GM15510 (cell line): ENCODE results near the gene SAMD15.

Experiments
- POLR2A ChIP-seq: IDR thresholded peaks from 3 replicates; pipeline ENCODE4 v1.6.1; 2011; ENCODE audit warnings: borderline replicate concordance; ENCODE audit not compliant: insufficient read length; ENCODE audit errors: extremely low read depth

Gene SAMD15

DNA sequence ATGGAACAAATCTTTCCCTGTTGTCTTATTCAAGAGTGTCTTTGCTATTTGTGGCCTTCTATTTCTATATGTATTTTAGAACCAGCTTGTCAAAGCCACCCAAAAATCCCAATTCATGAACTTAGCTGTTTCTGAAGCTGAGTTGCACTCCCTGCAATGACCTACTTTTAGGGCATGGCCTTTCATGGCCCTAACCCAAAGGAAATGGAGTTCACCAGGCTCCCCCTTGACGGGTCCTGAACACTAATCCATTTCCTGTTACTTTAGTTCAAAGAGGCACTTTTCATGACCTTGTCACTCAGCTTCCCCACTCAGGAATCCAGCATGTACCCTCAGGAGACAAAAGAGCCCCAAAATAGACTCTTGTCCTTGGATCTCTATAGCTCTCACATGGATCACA lies 7.9 kb upstream of the SAMD15 start:
- no peak for TF ChIP-seq POLR2A

DNA sequence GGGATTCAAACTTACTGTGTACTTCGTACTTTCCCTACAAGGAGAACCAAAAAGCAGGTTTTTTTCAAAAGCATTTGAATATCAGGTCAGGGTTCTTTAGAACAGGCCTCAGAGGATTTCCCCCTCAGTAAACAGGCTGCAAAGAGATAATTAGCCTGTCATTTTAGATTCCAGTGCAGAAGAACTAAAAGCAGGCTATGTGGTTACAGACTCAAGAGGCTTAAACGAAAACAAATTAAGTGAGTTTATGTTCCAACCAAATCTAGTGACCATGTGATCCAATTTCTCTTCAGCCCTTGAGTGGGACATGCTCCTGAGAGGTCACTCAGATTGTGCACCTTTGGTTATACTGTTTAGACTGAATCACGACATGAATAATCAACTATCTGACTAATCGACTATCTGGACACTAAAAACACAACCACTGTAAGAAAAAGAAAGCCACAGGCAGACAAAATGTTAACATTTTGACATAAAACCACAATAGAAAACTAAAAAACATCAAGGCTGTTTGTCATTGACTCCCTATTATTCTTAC lies 4.8 kb upstream of the SAMD15 start:
- no peak for TF ChIP-seq POLR2A

DNA sequence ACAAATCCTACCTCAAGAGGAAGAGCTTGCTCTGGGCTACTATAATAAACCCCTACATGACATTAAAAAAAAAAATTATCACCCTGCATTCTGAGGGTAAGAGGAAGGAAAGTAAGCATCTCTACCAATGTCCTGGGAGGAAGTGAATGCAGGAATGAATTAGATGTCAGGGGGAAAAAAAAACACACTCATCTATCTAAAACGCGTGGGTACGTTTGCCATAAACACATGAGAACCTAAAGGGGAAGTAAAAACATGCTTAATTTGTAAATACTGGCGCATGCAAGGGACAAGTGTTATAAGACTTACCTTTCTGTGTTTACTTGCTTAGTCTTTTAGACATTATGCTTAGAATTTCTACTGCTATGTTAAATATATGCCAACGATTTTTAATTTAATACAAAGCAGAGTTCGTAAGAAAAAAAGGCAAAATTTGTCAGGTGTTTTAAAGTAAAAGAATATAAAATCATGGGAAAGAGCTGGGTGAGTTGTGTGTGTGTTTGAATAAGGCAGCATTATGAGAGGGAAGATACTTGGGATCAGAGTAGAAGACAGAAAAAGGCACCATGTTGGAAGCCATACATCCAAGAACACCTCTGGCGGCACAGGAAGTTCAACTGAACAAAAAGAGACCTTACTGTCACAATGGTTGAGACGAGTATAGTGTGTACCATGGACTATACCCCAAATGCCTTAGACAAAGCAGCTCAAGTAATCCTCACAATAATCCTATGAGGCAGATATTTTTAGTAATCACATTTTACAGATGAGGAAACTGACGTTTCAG lies 1.8 kb upstream of the SAMD15 start:
- no peak for TF ChIP-seq POLR2A

DNA sequence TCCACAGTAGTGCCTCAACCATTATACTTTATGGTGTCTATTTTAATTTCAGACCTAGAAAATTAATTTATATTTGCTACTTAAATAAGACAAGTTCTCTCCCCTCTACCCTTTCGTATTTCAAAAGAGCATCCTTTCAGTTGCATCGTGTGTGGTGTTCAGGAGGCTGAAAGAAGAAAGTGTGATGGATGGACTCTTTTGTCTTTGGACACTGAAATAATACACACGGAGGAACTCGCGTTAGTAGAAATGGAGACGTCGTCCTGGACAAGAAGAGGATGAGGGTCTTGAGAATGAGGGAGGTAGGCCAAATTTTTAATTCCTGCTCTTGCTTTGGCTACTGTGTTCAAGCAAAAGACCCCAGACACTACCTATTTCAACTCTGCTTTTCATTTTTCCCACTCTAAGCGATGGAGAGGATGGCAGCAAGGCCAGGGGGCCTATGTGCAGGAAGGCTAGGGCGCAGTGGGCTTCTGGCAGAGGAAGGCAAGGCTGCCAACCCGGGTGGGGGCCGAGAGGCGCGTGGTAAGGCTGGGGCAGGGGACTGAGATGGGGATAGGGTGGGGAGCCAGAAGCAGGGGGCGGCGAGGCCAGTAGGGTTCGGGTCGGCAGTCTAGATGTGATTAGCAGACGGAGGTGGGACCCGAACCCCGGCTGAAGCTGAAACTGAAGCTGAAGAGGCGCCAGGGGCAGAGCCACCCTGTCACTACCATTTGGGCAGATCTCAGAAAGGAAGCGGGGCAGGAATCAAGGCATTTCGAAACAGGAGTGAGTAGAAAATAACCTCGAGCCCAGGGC lies 1.0 kb upstream of the SAMD15 start:
- no peak for TF ChIP-seq POLR2A

DNA sequence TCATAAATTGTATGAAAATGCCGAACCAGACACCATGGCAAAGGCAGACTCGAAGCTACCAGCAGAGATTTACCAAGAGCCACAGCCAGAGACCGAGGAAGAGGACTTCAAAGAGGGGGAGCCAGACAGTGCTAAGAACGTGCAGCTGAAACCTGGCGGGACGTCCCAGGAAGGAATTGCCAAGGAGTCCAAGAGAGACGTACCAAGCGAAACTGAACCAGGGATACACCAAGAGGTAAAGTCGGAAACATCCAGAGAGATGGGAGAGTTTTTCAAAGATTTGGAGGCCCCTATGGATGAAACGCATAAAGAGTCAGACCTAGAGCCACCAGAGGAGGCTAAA lies 294 bp downstream of the SAMD15 start:
- TF ChIP-seq POLR2A, result no peak

DNA sequence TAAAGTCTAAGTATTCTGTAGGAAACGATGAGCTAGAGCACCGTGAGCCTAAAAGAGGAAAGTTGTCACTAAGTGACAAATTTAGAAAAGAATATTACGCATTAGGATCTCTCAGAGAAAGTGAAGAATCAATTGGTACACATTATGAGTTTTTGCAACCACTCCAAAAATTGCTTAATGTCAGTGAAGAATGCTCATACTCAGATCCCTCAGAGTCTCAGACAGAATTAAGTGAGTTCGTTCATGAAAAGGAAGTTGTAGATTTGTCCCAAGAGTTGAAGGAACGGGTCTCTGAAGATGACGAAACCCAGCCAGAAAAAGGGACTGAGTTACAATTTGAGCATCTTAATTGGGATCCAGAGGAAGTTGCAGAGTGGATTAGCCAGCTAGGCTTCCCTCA lies 1.5 kb downstream of the SAMD15 start:
- no peak for TF ChIP-seq POLR2A

DNA sequence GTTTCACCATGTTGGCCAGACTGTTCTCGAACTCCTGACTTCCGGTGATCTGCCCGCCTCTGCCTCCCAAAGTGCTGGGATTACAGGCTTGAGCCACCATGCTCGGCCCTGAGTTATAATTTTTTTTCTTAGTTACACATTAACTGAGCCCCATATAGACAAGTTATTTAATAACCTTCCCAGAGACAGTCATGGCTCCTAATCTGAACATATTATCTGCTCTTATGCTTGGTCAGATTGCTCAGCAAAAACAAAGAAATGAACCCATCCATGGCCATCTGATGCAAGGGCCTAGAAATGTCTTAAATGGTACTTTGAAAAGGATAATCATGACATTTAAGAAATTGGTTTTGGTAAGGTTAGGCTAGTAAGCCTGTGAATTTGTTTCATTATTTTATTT lies 13.0 kb downstream of the SAMD15 start:
- TF ChIP-seq POLR2A, result no peak

DNA sequence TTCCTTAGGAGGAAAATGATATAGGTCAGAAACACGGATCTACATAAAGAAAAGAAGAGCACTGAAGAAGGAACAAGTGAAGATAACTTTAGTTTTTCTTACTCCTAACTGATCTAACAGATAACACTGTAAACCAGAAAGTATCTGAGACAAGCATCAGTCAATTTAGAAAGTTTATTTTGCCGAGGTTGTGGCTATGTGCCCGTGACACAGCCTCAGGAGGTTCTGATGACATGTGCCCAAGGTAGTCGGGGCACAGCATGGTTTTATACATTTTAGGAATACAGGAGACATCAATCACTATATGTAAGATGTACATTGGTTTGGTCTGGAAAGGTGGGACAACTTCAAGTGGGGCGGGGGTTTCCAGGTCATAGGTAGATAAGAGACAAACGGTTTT lies 23.0 kb downstream of the SAMD15 start:
- no peak for TF ChIP-seq POLR2A

DNA sequence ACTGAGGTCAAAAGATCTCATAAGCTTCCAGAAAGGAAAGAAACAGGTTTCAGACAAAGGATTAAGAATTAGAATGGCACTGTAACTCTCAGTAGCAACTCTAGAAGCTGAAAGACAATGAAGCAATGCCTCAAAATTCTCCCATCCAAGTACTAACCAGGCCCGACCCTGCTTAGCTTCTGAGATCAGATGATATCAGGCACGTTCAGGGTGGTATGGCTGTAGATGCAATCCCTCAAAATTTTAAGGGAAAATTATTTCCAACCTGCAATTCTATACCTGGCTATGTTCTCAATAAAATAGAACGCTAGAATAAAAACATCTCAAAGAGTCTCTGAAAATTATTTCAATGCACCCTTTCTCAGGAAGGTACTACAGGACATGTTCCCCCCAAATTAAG lies 26.6 kb downstream of the SAMD15 start:
- no peak for TF ChIP-seq POLR2A

DNA sequence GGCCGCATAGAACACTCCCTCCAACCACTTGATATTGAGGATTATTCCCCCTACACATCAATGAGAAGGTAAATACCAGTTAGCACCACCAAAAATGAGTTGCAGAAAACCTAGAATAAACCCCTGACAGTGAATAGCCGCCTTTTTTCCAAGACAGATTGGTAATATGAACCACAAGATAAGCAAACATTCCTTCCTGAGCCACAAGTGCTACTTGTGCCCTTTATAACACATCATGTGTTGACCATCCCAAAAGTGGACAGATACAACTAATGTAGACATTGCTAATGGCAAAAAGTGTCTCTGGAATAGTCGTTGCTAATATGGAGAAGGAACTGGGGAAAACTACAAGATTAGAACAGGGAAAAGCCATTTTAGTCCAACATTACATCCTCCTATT lies 28.9 kb downstream of the SAMD15 start:
- no peak for TF ChIP-seq POLR2A

DNA sequence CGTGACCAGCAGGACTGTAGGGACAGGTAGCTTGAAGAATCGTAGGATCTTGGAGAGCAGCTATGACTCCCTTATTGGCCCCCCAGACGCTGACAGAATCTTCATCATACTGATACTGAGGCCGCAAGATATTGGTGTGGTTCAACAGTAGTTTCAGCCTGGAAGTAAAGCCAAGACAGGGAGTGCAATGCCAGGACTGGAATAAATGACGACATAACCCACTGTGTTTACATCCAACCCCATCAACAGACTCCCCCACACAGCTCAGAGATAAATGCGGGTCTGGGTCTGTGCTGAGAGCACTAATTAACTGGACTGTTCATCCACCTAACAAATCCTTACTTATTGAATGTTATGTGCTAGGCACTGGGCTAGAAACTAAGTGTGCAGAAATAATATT lies 29.5 kb downstream of the SAMD15 start:
- TF ChIP-seq POLR2A, result no peak

DNA sequence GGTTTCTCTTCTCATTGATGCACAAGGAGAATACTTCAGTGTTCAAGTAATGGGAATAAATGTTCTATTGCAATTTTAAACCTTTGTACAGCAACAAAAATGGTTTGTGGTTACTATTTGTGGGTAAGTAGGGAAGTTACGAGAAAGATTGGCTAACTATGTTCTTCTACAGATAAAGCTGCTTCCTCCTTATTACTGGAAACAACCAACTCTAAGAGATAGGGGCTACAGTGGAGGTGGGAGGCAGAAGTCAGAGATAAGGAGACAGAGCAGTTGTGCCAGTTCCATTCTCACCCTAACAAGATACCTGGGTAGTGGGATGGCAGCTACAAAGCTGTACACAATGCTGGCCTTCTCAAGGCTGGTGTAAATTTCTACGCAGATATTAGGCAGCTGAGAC lies 30.0 kb downstream of the SAMD15 start:
- TF ChIP-seq POLR2A, result no peak

DNA sequence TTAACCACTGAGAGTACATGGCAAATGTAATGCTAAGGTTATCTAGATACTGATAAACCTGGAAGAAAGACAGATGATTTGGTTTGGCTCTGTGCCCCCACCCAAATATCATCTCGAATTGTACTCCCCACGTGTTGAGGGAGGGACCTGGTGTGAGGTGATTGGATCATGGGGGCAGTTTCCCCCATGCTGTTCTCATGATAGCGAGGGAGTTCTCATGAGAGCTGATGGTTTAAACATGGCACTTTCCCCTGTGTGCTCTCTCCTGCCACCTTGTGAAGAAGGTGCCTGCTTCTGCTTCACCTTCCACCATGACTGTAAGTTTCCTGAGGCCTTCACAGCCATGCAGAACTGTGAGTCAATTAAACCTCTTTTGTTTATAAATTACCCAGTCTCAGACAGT lies 32.0 kb downstream of the SAMD15 start:
- TF ChIP-seq POLR2A, result no peak

DNA sequence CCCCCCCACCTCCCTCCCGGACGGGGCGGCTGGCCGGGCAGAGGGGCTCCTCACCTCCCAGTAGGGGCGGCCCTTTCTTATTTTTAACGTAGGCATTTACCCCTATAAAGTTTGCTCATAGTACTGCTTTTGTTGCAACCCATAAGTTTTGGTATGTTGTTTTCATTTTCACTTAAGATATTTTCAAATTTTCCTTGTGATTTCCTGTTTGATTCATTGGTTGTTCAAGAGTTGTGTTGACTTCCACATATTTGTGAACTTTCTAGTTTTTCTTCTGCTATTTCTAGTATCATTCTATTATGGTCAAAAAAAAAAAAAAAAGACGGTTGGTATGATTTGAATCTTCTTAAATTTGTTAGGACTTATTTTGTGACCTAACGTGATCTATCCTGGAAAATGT lies 39.7 kb downstream of the SAMD15 start:
- TF ChIP-seq POLR2A, result no peak

DNA sequence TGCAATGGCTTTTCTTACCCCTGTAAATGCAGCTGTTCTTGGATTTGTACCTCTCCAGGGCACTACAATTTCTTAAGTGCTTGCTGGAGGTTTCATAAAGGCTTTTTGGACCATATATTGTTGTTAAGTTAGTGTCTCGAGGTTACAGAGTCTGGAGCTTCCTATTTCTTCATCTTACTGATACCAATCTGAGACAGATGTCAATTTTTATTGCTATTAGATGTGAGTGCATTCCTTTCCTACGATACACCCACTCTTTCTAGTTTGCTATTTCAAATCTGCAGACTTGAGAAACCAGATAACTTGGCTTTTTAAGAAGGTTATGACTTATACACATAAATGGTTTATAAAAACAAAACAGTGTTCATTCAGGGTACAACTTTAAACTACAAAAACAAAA lies 44.0 kb downstream of the SAMD15 start:
- TF ChIP-seq POLR2A, result no peak

DNA sequence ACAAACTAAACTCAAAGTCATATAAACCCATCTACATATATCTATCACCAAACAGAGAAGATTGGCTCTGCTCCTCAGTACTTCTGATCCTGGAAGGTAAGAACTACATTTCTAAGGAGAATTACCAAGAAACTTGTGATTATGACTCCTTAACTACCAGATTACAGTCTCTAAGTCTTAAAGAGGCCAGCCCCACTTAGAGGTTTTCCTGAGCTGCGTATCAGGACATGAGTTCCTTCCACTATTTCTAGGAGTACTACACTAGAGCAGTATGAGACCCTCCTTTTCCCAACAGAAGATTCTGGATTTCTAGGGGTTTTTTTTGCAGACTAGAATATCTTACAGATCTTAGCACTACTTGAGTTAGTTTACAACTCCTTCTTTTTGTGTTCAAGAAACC lies 46.2 kb downstream of the SAMD15 start, which contains the start of gene NOXRED1:
TSS of gene NOXRED1 (minus strand) at position 101 of the 400 bp plus-strand sequence. CDS start 634 bp downstream, outside the sequence.
- TF ChIP-seq POLR2A, result no peak
